C1 segment of cervical spinal cord (tissue), 14 donors: ENCODE results near the gene GMPPB.
A peak's percentile ranks its signal among the peaks of the same experiment; 100 is the strongest.

ENCODE experiments used
- DNase-seq, 14 donors: peaks; one replicate each; lab custom pipeline; 2025; lab: John Stamatoyannopoulos, UW

GMPPB gene

GRCh38 chr3:49729966-49730609, 6.3 kb upstream of the GMPPB start:
- DNase-seq, result no peak

- no peak for DNase-seq
These were observed 4.2 kb upstream of the GMPPB start for GRCh38 chr3:49727924-49728361.

- DNase-seq, result no peak
These were observed 3.6 kb upstream of the GMPPB start for GRCh38 chr3:49727154-49727923.

GRCh38 chr3:49725906-49726681, 2.3 kb upstream of the GMPPB start:
- DNase-seq, result no peak

- DNase-seq, result no peak
These were observed 835 bp upstream of the GMPPB start for GRCh38 chr3:49724586-49724985.

- peak in 5 of 14 donors; percentile 33 to 56 (median 42) for DNase-seq
These were observed 489 bp downstream of the GMPPB start for GRCh38 chr3:49723296-49723627.

GRCh38 chr3:49722896-49723295, 855 bp downstream of the GMPPB start:
- DNase-seq, result no peak

GRCh38 chr3:49721896-49722781, 1.6 kb downstream of the GMPPB start:
- no peak for DNase-seq

GRCh38 chr3:49721596-49721895, 2.2 kb downstream of the GMPPB start:
- no peak for DNase-seq

- DNase-seq, result no peak
These were observed 2.7 kb downstream of the GMPPB start for GRCh38 chr3:49720855-49721595.

- peak; percentile 47 to 94 (median 86) for DNase-seq
These were observed 4.4 kb downstream of the GMPPB start, which contains the start of gene AMIGO3 for GRCh38 chr3:49719214-49719884. TSS of gene AMIGO3 (minus strand) at chr3:49719684. CDS start at chr3:49719465, 219 bp downstream.

- no peak for DNase-seq
These were observed 4.9 kb downstream of the GMPPB start for GRCh38 chr3:49718858-49719213.

GRCh38 chr3:49717959-49718857, 5.5 kb downstream of the GMPPB start:
- no peak for DNase-seq

- DNase-seq, result no peak
These were observed 6.4 kb downstream of the GMPPB start for GRCh38 chr3:49717211-49717958.

- no peak for DNase-seq
These were observed 7.0 kb downstream of the GMPPB start for GRCh38 chr3:49716691-49717210.

- no peak for DNase-seq
These were observed 7.6 kb downstream of the GMPPB start for GRCh38 chr3:49716169-49716568.

- DNase-seq, result no peak
These were observed 8.1 kb downstream of the GMPPB start for GRCh38 chr3:49715611-49716121.
